ENCODE measurements around the gene TH.

TH gene

DNA sequence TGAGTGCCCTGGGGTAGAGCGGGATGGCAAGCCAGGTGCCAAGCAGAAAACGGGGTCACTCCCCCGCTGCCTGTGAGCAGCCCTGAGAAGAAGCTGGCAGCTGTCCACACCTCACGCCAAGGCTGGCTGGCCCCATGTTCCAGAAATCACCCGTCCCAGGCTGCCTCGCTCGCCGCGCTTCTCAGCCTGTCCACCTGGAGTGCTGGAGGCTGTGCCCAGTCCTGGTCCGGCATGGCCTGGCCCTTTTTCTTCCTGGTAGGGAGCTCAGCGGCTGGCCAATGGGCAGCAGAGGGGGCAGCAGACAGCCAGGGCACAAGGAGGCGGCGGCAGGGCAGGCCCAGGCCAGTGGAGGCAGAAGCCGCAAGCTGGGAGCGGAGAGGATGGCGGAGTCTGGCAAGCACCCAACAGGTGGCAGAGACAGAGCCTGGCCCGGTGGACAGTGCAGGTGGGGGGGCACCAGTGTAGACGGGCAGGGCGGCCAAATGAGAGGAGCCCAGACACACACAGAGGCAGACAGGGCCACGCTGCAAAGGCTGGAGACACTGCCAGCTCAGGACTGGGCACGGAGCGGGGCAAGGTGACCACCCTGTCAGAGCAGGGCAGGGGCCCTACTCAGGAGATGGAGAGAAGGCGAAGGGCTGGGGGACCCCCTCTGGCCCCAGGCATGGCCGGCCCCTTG, 37.2 kb upstream of the TH start:
- peak; percentile 56 for DNase-seq (ENCODE audit: low spot score)

DNA sequence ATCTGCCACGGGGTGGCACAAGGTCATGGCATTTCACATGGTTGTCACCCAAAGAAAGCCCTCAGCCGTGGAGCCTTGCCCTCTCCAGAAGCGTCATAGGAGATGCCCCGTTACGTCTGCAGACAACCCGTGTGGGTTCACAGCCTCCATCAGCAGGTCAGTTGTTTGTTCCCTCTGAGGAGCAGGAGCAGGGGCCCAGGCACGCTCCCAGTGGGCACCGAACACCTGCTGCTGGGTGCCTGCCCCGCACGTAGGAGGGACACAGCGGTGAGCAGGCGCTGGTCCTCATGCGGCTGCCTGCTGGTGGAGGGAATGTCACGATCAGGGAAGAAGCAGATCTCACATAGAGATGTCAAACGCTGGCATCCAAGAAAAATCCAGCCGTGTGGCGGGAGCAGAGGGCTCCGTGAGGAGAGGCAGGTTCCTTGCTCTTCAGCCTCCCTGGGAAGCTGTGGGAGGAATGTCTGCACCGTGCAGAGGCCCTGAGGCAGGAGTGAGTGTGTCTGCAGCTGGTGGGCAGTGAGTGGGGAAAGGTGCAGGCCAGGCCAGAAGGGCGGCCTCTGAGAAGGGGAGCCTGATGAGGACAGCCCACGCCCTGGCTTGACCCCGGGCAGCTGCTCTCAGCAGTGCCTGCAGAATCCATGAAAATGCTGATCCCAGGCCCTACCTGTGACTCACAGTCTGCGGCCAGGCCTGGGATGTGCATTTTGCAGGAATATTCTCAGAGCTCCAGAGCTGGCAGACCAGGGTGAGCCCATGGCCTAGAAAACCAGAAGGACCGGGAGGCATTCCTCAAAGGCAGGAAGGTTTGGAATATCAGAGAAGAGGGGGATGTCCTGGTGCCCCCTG, 36.4 kb upstream of the TH start:
- DNase-seq (ENCODE audit: low spot score): peak; percentile 44

GRCh38 chr11:2207212-2207611, 35.6 kb upstream of the TH start:
- DNase-seq (ENCODE audit: low spot score): no peak

DNA sequence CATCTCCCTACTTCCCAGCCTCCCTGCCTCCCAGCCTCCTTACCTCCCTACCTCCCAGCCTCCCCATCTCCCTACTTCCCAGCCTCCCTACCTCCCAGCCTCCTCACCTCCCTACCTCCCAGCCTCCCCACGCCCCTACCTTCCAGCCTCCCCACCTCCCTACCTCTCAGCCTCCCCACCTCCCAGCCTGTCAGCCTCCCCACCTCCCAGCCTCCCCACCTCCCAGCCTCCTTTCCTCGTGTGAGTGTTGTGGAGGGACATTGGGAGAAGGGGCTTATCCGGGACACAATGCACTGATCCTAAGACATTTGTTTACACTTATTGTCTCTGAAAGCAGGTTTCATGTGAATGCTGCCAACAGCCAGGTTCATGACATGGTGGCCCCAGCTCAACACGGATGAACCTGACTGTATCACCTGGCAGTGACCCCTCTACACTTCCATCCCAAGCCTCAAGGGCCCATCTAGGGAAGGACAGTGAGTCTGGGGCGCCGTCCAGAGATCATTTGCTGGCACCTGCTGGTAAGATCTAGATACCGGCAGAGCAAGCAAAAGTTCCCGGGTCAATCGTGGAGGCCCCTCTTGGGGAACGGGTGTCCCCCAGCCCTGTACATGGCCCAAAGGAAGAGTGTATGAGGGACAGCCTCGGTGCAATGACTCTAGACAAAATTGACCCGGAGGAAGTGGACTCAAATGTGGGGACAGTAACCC, 34.5 kb upstream of the TH start:
- no peak for DNase-seq (ENCODE audit: low spot score)

GRCh38 chr11:2205214-2205720, 33.7 kb upstream of the TH start:
- DNase-seq (ENCODE audit: low spot score): no peak

- peak; percentile 53 for DNase-seq (ENCODE audit: low spot score)
These were observed 33.0 kb upstream of the TH start for GRCh38 chr11:2204361-2205213.

DNA sequence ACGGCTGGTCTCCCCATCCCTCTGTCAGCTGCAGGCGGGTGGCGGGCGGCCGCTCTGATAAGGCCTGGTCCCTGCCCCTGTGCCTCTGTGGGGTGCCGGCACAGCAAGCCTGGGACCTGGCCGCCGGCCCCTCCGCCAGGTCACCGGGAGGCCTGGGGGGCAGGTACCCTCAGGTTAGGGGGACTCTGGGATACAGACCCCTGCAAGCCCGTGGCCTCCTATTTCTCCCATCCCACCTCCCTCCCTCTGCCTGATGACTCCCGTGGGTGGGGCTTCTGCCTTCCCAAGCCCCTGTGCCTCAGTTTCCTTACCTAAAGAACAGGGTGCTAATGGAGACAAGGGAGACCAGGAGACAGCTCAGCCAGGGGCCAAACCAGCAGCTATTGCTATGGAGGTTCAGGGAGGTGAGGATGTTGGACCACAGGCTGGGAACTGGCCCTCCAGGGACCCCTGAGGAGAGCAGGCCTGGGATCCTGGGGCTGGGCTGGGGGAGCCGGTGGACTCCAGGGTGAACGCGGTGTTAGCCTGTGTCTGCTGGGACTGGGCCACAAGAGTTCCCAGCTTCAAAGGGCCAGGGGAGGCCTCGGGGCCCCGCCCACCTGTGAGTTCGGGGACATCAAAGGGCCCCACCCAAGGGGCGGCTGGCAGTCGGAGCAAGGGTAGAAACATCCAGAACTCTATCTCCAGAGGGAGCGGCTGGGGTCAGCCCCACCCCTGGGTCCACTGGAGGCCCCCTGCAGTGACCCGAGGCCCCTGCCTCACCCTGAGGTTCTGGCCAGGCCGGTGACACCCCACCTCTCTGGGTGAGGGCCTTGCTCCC, 32.0 kb upstream of the TH start:
- DNase-seq (ENCODE audit: low spot score): peak; percentile 46

GRCh38 chr11:2202900-2203439, 31.4 kb upstream of the TH start:
- no peak for DNase-seq (ENCODE audit: low spot score)

DNA sequence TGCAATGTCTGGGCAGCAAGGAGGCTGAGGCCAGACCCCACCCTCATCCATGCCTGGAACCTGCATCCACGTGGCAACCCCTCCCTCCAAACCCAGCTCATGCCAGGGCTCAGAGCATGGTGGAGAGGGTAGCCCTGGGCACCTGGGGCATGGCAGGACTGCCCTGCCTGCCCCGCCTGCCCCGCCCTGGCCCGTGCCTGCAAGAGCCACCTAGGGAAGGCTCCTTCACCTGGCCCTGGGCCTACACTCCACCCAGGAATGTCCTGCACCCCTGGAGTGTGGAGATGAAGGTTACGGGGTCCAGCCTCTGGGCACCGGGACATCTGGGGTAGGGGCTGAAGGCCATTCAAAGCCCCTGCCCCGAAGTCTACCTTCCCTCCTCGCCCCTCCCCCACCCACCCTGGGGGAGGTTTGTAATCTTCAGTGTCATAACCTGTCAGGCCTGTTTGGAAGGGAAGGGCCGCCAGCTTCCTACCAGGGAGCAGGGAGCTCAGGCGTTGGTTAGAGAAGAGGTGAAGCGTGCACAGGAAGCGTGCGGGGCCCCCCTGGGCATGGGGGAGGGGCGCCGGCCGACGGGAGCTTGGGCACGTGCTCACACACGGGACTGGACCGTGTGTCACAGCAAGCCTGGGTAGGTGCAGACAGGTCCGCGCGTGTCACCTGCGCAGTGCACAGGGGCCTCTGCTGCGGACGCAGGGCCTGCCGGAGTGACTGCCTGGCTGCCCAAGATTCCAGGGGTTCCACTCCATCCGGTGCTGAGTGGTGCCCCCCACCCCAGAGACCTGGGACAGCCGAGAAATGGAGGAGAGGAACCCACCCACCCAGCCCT, 30.7 kb upstream of the TH start:
- DNase-seq (ENCODE audit: low spot score): no peak

GRCh38 chr11:2201542-2201941, 29.9 kb upstream of the TH start:
- DNase-seq (ENCODE audit: low spot score): no peak

DNA sequence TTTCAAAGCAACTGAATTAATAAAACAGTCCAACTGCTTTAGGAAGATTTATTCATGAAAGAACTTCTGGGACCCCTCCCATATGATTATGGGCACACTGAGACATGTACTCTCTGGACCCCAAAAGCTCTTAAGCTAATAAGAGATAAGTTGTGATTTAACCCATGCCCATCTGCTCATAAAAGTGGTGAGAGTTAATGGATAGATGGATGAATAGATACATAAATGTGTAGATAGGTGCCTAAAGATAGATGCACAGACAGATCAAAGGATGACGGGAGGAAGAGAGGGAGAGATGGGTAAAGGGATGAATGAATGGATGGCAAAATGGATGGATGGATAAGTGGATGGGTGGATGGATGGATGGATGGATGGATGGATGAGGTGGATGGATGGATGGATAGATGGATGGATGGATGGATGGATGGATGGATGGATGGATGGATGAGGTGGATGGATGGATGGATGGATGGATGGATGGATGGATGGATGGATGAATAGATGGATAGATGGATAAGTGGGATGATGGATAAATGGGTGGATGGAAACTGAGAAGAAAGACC, 29.4 kb upstream of the TH start:
- no peak for DNase-seq (ENCODE audit: low spot score)

DNA sequence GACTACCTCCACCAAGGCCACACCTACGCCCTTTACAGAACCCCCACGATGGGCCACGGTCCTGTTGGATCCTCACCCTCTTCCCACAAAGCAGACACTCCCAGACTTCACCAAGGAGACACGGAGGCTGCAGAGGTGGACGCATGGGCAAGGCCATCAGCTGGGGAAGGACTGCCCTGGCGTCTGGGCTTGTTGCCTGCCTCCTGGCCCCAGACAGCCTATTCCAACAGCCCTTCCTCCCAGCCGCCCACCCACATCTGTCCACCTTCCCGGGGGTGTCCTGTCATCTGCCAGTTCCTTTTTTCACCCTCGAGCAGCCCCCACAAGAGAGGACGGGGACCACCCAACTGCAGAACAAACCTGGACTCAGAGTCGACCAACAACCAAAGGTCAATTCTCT, 28.9 kb upstream of the TH start:
- DNase-seq (ENCODE audit: low spot score): no peak

DNA sequence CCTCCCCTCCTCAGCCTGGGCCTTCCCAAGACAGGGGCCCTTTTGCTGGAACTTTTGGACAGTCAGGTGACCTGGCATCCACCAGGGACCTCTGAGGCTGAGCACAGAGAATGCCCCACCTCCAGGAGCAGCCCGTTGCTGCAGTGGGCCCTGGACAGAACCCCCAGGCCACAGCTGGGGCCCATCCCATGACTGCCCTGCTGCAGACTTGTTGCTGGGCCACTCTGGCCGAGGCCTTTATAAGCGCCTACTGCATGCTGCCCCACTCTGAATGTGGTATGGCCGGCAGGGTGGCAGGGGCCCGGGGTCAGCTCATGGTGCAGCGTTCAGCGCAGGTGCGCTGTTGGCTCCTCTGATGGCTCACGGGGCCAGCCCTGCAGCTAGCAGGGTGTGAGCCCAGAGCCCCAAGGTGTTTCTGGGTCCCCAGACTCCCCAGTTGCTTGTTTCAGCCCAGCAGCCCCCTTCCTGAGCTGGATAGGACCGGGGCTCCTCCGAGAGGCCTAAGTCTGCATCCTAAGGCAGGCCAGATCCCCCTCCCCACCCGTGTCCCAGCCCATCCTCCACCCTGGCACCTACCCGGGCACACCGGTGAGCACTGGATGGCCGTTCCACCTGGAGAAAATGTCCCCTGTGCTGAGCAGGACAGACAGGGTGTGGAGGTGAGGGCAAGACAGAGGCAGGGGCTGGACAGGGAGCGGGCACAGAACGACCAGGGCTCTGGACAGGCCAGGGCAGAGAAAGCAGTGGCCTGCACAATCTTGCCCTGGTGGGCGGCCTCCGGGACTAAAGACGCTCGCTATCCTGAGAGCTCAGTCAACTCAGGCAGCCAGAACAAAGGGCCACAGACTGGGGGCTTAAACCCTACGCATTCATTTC, 28.1 kb upstream of the TH start:
- no peak for DNase-seq (ENCODE audit: low spot score)

DNA sequence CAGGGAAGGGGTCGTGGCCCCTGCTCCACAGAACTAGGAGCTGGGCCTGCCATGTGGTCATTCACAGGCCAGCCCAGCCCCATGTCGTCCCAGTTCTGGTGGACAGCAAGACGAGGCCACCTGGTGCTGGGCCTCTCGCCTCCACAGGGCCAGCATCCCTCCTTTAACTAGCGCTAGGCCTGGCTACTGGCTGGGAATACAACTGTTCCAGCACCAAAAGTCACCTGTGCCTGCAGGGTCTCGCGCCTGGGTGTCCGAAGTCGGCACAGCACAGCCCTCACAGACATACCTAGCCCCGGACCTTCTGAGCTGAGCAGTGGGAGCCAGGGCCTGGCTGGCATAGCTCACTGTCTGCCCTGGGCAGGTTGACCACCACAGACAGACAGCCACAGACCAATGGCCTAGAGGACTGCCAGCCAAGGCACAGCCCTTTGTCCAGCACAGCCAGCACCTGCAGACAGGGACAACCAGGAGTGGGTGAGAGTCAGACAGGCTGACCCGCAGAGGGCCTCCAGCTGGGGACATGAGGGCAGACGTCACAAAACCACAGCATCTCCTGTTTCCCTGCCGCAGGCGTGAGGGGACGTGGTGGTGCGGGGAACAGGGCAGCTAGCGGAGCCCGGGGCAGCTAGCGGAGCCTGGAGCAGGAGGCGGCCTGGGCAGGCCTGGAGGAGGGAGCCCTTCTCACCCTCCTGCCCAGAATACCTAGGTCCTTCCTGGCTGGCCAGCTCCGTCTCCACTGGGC, 27.2 kb upstream of the TH start:
- no peak for DNase-seq (ENCODE audit: low spot score)

DNA sequence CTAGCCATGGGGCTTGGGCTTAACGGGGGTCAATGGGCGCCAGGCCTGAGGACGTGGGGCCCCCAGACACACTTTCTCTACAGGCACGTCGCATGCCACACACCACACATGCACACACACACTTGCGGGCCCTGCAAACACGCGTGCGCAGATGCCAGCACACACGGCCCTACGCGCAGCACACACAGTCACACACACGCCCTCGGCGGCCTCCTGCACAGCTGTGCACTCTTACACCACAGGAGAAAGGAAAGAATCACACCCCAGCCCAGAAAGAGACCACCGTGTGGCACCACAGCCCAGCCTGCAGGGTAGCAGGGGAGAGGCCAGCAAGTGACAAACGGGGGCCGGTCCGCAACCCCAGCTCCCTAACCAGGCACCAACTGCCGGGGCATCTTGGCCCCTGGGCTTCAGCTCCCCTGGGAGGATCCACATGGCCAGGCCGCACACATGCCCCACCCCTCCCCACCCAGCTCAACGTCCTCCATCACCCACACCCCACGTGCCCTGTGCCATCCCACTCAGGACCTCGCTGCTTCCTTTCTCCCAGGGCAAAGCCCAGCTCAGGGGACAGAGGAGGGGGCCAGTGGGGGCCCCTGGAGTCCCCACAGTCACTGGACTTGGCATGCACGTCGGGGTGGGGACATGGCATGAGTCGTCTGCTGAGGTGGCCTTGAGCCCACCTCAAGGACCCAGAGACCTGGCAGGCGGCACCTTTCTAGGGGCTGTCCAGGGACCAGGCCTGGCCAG, 26.3 kb upstream of the TH start:
- no peak for DNase-seq (ENCODE audit: low spot score)

GRCh38 chr11:2196970-2197770, 25.6 kb upstream of the TH start:
- DNase-seq (ENCODE audit: low spot score): peak; percentile 89
